ENCODE results near the gene DOCK3. TPM values are rescaled to one million over a fixed set of nuclear protein-coding genes. Genes with fewer than 3 reads are reported as not detected.

Gene DOCK3
- total and polyA plus RNA-seq, 2 of the 4 experiments (the other 2 are of a cell fraction) = under 0.01 to 0.12 TPM

DNA sequence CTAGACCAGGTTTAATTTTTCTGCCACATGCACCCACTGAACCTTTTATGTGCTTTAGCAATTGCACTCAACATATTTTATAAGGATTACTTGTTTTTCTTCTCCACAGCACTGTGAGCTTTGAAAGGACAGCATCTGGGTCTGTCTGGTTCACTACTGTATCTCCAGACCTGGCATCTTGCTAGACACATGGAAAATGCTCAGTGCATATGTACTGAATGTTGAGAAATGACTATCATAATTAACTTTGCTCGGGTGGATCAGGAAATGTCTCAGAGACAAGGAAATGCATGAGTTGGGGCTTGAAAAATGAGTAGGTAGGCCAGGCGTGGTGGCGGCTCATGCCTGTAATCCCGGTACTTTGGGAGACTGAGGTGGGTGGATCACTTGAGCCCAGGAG is 40.2 kb downstream of the DOCK3 start:
- no peak for DNase-seq
- no peaks in the 10 kb centered on the region for H3K36me3 ChIP-seq (ENCODE audit: control insufficient read depth, insufficient read depth, low read length)
- H2BK20ac ChIP-seq (ENCODE audit: low read depth, low read length) = no peak overlapping the region
- no peak for ATAC-seq (ENCODE audit: low read depth)
- BruUV-seq (replicated peaks) = no TSS peak
- ChIA-PET POLR2A (ENCODE audit: unreplicated experiment) (no interaction called here), CTCF (no interaction called here)
- H2AK9ac ChIP-seq (replicated peaks; ENCODE audit: low read depth, low read length, poor library complexity) = no peak overlapping the region
- no peak overlapping the region for H4K91ac ChIP-seq (ENCODE audit: insufficient read depth, low read depth, low read length)
- no peaks in the 10 kb centered on the region for H3K9me3 ChIP-seq (ENCODE audit: control insufficient read depth, insufficient read depth, low read length)
- H4K5ac ChIP-seq (ENCODE audit: low read depth, low read length) = no peak overlapping the region
- H3K4me2 ChIP-seq (ENCODE audit: low read depth, low read length) = no peak overlapping the region
- no peak overlapping the region for H2BK15ac ChIP-seq (ENCODE audit: low read depth, low read length)
- H3K4me3 ChIP-seq (ENCODE audit: insufficient read depth, low read depth, low read length) = no peak overlapping the region
- dilution Hi-C loops (cut with HindIII; ENCODE audit: low sequenced_read_pairs, unreplicated experiment) = no loop called here
- no peak overlapping the region for H3K14ac ChIP-seq (replicated peaks; ENCODE audit: low read depth, low read length)
- H3K4me1 ChIP-seq (ENCODE audit: control insufficient read depth, insufficient read depth, low read length) = no peaks in the 10 kb centered on the region
- no peak overlapping the region for H2BK120ac ChIP-seq (ENCODE audit: low read depth, low read length)
- no peak overlapping the region for H3K56ac ChIP-seq (ENCODE audit: extremely low read depth, insufficient read depth, low read length)
- no peaks in the 10 kb centered on the region for H3K79me1 ChIP-seq (ENCODE audit: low read depth in 1 of 2, low read length in 2 of 2)
- TF ChIP-seq NFE2L2 (IDR thresholded peaks at IDR 0.05; ENCODE audit: low read depth, low read length) = no peak
- no peak for TF ChIP-seq RCOR1 (IDR thresholded peaks at IDR 0.05; ENCODE audit: insufficient replicate concordance, low read length)
- TF ChIP-seq, protein P1, sequence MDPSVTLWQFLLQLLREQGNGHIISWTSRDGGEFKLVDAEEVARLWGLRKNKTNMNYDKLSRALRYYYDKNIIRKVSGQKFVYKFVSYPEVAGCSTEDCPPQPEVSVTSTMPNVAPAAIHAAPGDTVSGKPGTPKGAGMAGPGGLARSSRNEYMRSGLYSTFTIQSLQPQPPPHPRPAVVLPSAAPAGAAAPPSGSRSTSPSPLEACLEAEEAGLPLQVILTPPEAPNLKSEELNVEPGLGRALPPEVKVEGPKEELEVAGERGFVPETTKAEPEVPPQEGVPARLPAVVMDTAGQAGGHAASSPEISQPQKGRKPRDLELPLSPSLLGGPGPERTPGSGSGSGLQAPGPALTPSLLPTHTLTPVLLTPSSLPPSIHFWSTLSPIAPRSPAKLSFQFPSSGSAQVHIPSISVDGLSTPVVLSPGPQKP (IDR thresholded peaks at IDR 0.05; ENCODE audit: borderline replicate concordance, low read depth, low read length) = no peak
- no peak for TF ChIP-seq POLR2A (IDR thresholded peaks at IDR 0.05; ENCODE audit: low read depth, low read length)
- TF ChIP-seq, protein P2, sequence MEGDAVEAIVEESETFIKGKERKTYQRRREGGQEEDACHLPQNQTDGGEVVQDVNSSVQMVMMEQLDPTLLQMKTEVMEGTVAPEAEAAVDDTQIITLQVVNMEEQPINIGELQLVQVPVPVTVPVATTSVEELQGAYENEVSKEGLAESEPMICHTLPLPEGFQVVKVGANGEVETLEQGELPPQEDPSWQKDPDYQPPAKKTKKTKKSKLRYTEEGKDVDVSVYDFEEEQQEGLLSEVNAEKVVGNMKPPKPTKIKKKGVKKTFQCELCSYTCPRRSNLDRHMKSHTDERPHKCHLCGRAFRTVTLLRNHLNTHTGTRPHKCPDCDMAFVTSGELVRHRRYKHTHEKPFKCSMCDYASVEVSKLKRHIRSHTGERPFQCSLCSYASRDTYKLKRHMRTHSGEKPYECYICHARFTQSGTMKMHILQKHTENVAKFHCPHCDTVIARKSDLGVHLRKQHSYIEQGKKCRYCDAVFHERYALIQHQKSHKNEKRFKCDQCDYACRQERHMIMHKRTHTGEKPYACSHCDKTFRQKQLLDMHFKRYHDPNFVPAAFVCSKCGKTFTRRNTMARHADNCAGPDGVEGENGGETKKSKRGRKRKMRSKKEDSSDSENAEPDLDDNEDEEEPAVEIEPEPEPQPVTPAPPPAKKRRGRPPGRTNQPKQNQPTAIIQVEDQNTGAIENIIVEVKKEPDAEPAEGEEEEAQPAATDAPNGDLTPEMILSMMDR (conservative IDR thresholded peaks at IDR 0.05; ENCODE audit: low read depth, low read length) = no peak
- no peak for TF ChIP-seq RFX5 (IDR thresholded peaks at IDR 0.05; ENCODE audit: low read depth, low read length)
- H3K27me3 ChIP-seq (ENCODE audit: control insufficient read depth, insufficient read depth, low read length) = no peaks in the 10 kb centered on the region
- no peak overlapping the region for H4K8ac ChIP-seq (ENCODE audit: low read depth in 2 of 2, low read length in 2 of 2)
- no peak overlapping the region for H2BK5ac ChIP-seq (ENCODE audit: low read depth, low read length, poor library complexity, severe bottlenecking)
- H3K23ac ChIP-seq (ENCODE audit: low read depth, low read length) = no peak overlapping the region
- no peak overlapping the region for H3K9ac ChIP-seq (ENCODE audit: low read depth, low read length)
- no peaks in the 10 kb centered on the region for H4K20me1 ChIP-seq (ENCODE audit: insufficient read depth, low read length)
- 0% methylated on average over 1 of the region's 4 CpGs; no CpG with 5 or more reads in 1 of the 2 experiments for WGBS, 2 experiments (ENCODE audit: extremely low coverage in 2 of 2, insufficient read length in 1 of 2)
- H2AK5ac ChIP-seq (ENCODE audit: low read depth, low read length) = no peak overlapping the region
- H3K27ac ChIP-seq (ENCODE audit: insufficient read depth, low read length) = no peak overlapping the region
- no peak overlapping the region for H3K4ac ChIP-seq (ENCODE audit: low read depth, low read length)
- H2AFZ ChIP-seq (replicated peaks; ENCODE audit: low read length, poor library complexity) = no peak overlapping the region
- no peak overlapping the region for H3K18ac ChIP-seq (ENCODE audit: low read depth, low read length)
- in situ Hi-C loops (cut with MboI; ENCODE audit: low sequenced_read_pairs) = no loop called here
- no peaks in the 10 kb centered on the region for H3K9me1 ChIP-seq (ENCODE audit: insufficient read depth, low read length)
- intact Hi-C loops (cut with micrococcal nuclease) = no loop called here

Measured in IMR-90 (cell line).